ENCODE data around the gene PIAS1. TPM values are rescaled to one million over a fixed set of nuclear protein-coding genes. Genes with fewer than 3 reads are reported as not detected.
"Not testable (repeated sequence)": the region's sequence is repeated elsewhere in the genome, so short reads cannot be mapped to it uniquely, and the experiment has no call there.

Gene PIAS1
- total RNA-seq, 1 donor from 2014 or later = 40.6 TPM

DNA sequence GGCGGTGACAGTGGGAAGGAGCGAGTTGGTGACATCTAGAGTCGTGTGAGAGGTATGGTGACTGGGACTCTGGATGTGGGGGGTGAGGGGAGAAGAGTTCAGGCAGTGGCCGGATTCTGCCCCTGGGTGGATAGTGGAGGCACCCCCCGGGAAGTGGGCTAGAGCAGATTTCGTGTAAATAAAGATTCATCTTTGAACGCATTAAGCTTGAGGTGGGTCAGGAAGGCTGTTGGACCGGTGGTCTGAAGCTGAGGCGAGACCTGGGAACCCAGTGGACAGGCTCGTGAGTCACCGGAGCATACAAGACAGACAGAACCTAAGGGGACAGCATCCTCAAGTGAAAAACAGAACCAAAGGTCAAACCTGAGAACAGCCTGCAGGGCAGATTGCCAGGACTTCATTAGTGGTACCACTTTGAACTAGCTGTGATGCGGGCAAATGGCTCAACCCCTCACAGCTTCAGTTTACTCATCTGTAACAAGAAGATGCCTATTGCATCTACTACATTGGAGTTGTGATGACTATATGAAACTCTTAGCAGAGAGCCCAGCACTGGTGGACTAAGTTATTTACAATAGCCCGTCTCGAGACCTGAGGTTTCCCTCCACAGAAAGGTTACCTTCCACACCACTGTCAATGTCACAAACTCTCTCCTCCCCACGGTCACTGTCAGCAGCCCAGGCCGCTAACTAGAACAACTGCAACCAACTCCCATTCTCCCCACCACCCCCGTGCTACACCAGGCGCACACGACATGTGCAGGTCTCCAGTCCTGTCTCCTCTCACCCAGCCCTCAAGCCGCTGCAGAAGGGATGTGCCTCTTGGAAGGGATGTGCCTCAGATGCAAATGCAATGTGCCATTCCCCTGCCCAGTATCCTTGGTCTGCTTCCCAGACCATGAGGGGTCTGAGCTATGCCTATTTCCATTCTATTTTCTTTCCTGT, 176.3 kb downstream of the PIAS1 start:
- TF ChIP-seq, protein P1, sequence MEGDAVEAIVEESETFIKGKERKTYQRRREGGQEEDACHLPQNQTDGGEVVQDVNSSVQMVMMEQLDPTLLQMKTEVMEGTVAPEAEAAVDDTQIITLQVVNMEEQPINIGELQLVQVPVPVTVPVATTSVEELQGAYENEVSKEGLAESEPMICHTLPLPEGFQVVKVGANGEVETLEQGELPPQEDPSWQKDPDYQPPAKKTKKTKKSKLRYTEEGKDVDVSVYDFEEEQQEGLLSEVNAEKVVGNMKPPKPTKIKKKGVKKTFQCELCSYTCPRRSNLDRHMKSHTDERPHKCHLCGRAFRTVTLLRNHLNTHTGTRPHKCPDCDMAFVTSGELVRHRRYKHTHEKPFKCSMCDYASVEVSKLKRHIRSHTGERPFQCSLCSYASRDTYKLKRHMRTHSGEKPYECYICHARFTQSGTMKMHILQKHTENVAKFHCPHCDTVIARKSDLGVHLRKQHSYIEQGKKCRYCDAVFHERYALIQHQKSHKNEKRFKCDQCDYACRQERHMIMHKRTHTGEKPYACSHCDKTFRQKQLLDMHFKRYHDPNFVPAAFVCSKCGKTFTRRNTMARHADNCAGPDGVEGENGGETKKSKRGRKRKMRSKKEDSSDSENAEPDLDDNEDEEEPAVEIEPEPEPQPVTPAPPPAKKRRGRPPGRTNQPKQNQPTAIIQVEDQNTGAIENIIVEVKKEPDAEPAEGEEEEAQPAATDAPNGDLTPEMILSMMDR (IDR thresholded peaks at IDR 0.05) = no peak
- H3K9me3 Mint-ChIP-seq (ENCODE audit: unreplicated experiment) = no peaks in the 10 kb centered on the region
- H3K4me3 Mint-ChIP-seq (ENCODE audit: unreplicated experiment) = peak overlapping the region; percentile 81
- peaks cover 21% of the 10 kb centered on the region for H3K4me1 Mint-ChIP-seq (ENCODE audit: unreplicated experiment)
- H3K36me3 Mint-ChIP-seq (ENCODE audit: unreplicated experiment) = no peaks in the 10 kb centered on the region
- peak overlapping the region; percentile 85 for H3K27ac Mint-ChIP-seq (ENCODE audit: unreplicated experiment)
- peak; percentile 73 for DNase-seq (ENCODE audit: extremely low spot score, unreplicated experiment)
- no peaks in the 10 kb centered on the region for H3K27me3 Mint-ChIP-seq (ENCODE audit: unreplicated experiment)

- H3K4me1 Mint-ChIP-seq (ENCODE audit: unreplicated experiment) = peaks cover 21% of the 10 kb centered on the region
- H3K4me3 Mint-ChIP-seq (ENCODE audit: unreplicated experiment) = peak overlapping the region; percentile 20
- H3K27me3 Mint-ChIP-seq (ENCODE audit: unreplicated experiment) = no peaks in the 10 kb centered on the region
- peak; percentile 54 for DNase-seq (ENCODE audit: extremely low spot score, unreplicated experiment)
- no peaks in the 10 kb centered on the region for H3K36me3 Mint-ChIP-seq (ENCODE audit: unreplicated experiment)
- TF ChIP-seq, protein P1 (IDR thresholded peaks at IDR 0.05) = no peak
- H3K9me3 Mint-ChIP-seq (ENCODE audit: unreplicated experiment) = no peaks in the 10 kb centered on the region
- peak overlapping the region; percentile 32 for H3K27ac Mint-ChIP-seq (ENCODE audit: unreplicated experiment)
Measured at GRCh38 chr15:68231102-68231818, 177.1 kb downstream of the PIAS1 start.

DNA sequence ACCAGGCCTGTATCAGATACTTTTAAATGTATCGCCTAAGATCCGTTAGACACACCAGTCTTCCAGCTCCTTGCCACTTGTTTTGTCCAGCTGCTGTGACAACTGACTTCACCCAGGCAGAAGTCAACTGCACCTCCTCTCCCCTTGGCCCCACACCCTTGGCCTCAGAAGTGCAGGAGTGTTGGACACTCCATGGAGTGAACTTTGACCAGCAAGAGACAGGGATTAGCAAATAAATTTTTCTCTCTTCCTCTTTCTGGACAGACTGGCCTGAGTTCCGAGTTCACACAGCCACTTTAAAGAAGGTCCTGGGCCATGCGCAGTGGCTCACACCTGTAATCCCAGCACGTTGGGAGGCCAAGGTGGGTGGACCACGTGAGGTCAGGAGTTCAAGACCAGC, 178.3 kb downstream of the PIAS1 start:
- Mint-ChIP-seq H3K36me3 (ENCODE audit: unreplicated experiment) (no peaks in the 10 kb centered on the region), H3K9me3 (ENCODE audit: unreplicated experiment) (no peaks in the 10 kb centered on the region), H3K27me3 (ENCODE audit: unreplicated experiment) (no peaks in the 10 kb centered on the region), H3K4me1 (ENCODE audit: unreplicated experiment) (peaks cover 21% of the 10 kb centered on the region), H3K4me3 (ENCODE audit: unreplicated experiment) (no peak overlapping the region), H3K27ac (ENCODE audit: unreplicated experiment) (no peak overlapping the region)
- DNase-seq (ENCODE audit: extremely low spot score, unreplicated experiment) = peak; percentile 25
- TF ChIP-seq, protein P1 (IDR thresholded peaks at IDR 0.05) = no peak

- H3K4me3 Mint-ChIP-seq (ENCODE audit: unreplicated experiment) = no peak overlapping the region
- no peaks in the 10 kb centered on the region for H3K36me3 Mint-ChIP-seq (ENCODE audit: unreplicated experiment)
- H3K27ac Mint-ChIP-seq (ENCODE audit: unreplicated experiment) = no peak overlapping the region
- H3K9me3 Mint-ChIP-seq (ENCODE audit: unreplicated experiment) = no peaks in the 10 kb centered on the region
- TF ChIP-seq, protein P1 (IDR thresholded peaks at IDR 0.05) = no peak
- peaks cover 16% of the 10 kb centered on the region for H3K4me1 Mint-ChIP-seq (ENCODE audit: unreplicated experiment)
- DNase-seq (ENCODE audit: extremely low spot score, unreplicated experiment) = peak; percentile 32
- no peaks in the 10 kb centered on the region for H3K27me3 Mint-ChIP-seq (ENCODE audit: unreplicated experiment)
Measured at GRCh38 chr15:68232937-68233336, 178.8 kb downstream of the PIAS1 start.

GRCh38 chr15:68234060-68234459, 179.9 kb downstream of the PIAS1 start:
- Mint-ChIP-seq H3K27ac (ENCODE audit: unreplicated experiment) (no peak overlapping the region), H3K36me3 (ENCODE audit: unreplicated experiment) (no peaks in the 10 kb centered on the region), H3K27me3 (ENCODE audit: unreplicated experiment) (no peaks in the 10 kb centered on the region), H3K4me1 (ENCODE audit: unreplicated experiment) (peaks cover 6% of the 10 kb centered on the region), H3K9me3 (ENCODE audit: unreplicated experiment) (peaks cover 5% of the 10 kb centered on the region), H3K4me3 (ENCODE audit: unreplicated experiment) (no peak overlapping the region)
- TF ChIP-seq, protein P1 (IDR thresholded peaks at IDR 0.05) = no peak
- DNase-seq (ENCODE audit: extremely low spot score, unreplicated experiment) = peak; percentile 63

- H3K9me3 Mint-ChIP-seq (ENCODE audit: unreplicated experiment); H3K27ac Mint-ChIP-seq (ENCODE audit: unreplicated experiment); H3K4me3 Mint-ChIP-seq (ENCODE audit: unreplicated experiment); H3K36me3 Mint-ChIP-seq (ENCODE audit: unreplicated experiment); H3K4me1 Mint-ChIP-seq (ENCODE audit: unreplicated experiment); H3K27me3 Mint-ChIP-seq (ENCODE audit: unreplicated experiment): not testable (repeated sequence)
- DNase-seq (ENCODE audit: extremely low spot score, unreplicated experiment) = peak; percentile 63
Measured at GRCh38 chr15:68234520-68234919, 180.4 kb downstream of the PIAS1 start.
